Astrocyte (in vitro differentiated cells and primary cell): ENCODE measurements around the gene CCDC102B.

Experiments used
- EZH2 ChIP-seq: IDR thresholded peaks from 2 replicates; pipeline ENCODE4 v1.6.1; 2012; ENCODE audit warnings: mild to moderate bottlenecking, low read length, inconsistent platforms; ENCODE audit not compliant: insufficient read depth
- TF ChIP-seq, protein P1 (sequence below): IDR thresholded peaks from 2 replicates; pipeline ENCODE4 v1.5.1; 2011; ENCODE audit warnings: low read depth, mild to moderate bottlenecking, inconsistent platforms, low read length, moderate library complexity; ENCODE audit not compliant: insufficient read depth

DNA sequence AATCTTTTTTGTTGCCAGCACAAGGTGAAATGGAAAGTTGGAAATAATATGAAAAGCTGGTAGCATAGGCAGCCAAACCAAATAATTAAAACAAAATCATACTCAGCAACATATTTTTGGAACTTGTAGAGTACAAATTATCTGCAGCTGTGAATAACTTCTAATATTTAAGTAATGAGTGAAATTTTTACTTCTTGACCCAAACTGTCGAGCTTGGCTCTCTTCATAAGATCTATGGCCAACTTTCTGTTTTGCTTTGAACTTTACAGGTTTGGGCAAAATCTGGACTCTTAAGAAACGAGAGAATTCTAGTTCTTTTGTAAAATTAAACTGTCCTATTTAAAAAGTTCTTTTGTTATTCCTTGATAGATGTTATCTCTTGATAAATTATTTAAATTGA lies 25.6 kb upstream of the CCDC102B start:
- TF ChIP-seq, protein P1, sequence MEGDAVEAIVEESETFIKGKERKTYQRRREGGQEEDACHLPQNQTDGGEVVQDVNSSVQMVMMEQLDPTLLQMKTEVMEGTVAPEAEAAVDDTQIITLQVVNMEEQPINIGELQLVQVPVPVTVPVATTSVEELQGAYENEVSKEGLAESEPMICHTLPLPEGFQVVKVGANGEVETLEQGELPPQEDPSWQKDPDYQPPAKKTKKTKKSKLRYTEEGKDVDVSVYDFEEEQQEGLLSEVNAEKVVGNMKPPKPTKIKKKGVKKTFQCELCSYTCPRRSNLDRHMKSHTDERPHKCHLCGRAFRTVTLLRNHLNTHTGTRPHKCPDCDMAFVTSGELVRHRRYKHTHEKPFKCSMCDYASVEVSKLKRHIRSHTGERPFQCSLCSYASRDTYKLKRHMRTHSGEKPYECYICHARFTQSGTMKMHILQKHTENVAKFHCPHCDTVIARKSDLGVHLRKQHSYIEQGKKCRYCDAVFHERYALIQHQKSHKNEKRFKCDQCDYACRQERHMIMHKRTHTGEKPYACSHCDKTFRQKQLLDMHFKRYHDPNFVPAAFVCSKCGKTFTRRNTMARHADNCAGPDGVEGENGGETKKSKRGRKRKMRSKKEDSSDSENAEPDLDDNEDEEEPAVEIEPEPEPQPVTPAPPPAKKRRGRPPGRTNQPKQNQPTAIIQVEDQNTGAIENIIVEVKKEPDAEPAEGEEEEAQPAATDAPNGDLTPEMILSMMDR = no peak
- no peak for TF ChIP-seq EZH2
